D341Med (cell line): ENCODE data around the gene LSAMP.

ENCODE experiments used
- DNase-seq: peaks from one replicate; pipeline ENCODE4 v3.0.0; 2012; ENCODE audit warnings: low spot score

LSAMP gene

DNA sequence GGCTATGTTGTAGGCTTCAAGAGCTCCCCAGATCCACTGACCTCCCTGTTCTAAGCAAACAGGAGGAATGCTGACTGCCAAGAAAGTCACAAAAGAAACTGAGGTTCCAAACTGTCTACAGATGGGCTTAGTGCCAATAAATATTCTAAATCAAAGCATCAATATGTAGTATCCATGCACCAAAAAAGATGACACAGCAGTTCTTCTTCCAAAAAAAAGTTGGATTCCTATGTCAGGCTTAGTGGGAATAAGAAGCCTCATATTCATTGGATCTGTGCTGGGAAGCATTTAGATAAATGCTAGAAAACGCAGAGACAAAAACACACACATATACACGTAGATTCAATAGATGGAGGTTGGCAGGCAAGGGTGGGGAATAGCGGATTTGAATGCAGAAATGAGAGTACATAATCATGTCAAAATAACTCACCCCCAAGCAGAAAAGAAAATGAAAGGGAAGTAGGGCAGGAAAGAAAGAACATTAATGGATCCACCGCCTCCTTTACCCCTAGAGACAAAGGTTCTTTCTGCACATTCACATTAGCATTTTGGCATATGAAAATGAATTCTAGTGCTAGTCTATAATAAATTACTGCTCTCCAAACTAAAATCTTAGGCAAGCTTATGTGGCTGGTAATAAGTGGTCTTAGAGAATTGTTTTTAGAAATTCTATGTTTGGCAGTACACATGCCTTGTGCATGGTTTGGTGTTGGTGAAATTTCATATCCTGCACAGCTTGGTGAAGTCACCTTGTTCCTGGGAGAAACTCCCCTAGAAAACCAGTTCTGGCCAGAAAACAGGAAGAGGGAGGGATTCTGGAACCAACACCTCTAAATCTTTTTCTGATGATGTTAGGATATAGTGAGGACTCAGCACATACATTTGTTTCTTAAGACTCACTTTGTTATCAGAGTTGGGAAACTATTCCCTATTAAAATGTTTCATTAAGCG, 283.4 kb downstream of the LSAMP start:
- no peak for DNase-seq

DNA sequence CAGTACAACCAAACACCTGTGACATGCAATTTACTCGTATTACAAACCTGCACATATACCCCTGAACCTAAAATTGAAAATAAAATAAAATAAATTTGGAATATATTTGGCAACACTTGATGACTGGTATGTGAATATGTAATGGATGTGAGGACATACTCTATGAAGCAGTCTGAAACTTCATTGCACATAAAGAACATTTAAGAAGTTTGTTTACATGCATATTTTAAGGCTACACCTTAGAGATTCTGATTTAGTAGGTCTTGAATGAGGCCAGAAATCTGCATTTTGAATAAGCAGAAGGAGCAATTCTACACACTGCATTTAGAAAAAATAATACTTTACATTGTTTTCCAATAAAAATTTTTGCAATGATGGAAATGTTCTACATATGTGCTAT, 284.7 kb downstream of the LSAMP start:
- no peak for DNase-seq

- no peak for DNase-seq
These were observed 289.4 kb downstream of the LSAMP start for GRCh38 chr3:116155841-116156240.

DNA sequence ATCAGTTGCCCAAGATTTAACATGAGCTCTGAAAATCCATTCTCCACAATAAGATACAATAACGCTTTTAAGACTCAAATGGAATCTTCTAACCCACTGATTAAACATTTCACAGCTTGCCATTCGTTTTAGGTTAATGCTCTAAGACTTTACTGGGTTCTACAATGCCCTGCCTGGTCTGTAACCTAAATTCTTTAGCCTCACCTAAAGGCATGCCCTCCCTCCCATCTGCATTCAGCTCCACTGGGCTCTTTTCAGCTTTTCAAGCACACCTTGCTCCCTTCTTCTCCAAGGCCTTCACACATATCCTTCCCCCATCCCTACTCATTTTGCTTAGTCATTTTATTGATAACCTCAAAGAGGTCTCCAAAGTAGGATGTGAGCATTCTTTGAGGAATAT, 290.9 kb downstream of the LSAMP start:
- DNase-seq: no peak

GRCh38 chr3:116153174-116153573, 292.1 kb downstream of the LSAMP start:
- DNase-seq: no peak

DNA sequence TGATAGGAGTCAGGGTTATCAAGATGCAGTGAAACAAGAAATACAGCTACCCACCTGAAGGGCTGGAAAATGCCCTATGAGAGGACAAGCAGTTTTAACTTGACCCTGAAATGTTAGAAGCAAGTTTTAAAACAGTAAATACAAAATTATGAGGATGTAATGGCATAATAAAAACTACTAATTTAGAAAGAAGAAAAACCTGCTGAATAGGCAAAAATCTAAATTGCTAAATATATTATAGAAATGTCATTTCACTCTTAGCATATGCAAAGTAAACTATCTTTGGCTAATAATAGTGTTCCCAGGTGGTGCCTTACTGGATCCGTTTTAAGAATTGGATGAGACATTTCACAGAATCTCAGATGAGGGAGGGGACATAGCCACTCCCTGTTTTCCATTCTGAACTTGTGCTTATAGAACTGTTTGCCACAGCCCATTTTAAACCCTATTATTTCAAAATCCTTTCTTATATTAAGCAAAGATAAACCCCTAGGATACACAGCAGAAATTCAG, 294.6 kb downstream of the LSAMP start:
- DNase-seq: no peak

DNA sequence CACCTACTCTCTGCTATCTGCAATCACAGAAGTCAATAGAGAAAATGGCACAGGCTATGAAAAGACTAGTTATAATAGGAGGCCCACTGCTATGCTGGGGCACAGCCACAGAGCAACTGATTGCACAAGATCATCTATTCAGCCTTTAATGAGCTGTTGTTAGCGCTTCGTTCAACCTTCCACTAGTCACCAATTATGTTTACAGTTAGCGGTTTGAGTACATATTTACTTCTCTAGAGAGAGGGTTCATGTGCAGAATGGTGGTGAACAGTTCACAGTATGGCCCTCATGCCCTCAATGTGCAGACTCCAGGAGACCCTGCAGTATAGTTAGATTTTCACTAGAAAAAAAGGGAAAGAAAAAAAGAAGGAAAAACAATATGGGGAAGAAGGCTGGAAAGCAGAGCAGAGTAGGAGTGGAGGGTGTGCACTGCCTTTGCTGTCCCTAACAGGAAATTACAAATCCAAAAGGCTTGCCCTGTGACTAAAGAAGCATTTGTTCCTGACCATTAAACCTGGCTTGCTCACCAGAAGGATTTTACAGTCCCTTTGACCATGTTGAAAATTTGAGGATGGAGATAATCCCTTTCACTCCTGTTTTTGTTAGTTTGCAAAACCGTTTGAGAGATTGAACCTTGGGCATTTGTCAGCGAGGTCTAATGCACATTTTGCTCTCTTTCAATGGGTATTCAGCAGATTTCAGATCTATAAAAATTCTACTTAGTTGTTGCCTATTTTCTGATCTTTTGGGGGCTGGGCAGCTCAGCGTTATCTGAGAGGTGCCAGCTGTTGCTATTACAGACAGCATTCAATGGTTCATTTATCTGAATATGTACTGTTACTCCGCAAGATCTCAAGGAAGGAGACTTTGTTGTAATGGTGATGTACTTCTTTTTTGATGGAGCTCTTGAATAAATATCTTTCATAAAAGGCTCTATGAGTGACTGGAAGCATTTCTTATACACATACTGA, 296.1 kb downstream of the LSAMP start:
- DNase-seq: no peak

DNA sequence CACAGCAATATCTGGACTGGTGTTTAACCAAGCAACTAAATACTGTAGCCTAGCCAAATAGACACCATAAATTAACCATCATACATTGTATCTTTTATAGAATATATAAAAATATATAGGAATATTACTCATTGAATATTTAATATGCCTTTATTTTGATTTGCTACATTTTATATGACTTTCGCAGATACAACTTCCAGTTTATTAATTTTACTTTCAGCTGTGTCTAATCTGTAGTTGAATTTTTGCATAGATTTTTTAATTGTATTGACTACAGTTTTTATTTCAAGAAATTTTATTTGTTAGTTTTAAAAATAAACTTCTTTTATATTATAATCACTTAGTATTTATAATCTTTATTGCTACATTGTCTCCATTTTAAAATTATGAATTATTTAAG, 299.7 kb downstream of the LSAMP start:
- DNase-seq: no peak

- DNase-seq: no peak
These were observed 303.6 kb downstream of the LSAMP start for GRCh38 chr3:116141724-116142123.

- peak; percentile 31 for DNase-seq
These were observed 305.1 kb downstream of the LSAMP start for GRCh38 chr3:116140100-116140689.

DNA sequence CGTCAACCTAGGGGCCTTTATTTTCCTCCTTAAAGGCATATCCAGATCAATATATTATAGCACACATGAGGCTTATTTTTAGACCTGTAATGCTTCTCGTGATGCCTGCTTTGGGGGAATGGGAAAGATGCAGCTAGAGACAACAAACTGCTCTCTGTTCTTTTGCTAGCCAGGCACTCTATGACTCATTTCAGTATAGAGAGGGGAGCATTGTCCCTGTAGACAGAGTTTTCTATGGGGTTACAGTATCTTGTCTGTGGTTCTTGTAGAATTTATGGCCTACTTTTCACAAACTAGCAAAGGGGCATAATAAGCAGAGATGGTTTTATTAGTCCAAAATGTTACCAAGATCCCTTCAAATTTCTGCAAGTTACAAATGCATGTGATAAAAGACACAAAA, 305.6 kb downstream of the LSAMP start:
- no peak for DNase-seq

- no peak for DNase-seq
These were observed 309.7 kb downstream of the LSAMP start for GRCh38 chr3:116135457-116136085.

GRCh38 chr3:116129187-116129946, 315.9 kb downstream of the LSAMP start:
- no peak for DNase-seq

- DNase-seq: no peak
These were observed 317.8 kb downstream of the LSAMP start for GRCh38 chr3:116127464-116127863.

- no peak for DNase-seq
These were observed 321.1 kb downstream of the LSAMP start for GRCh38 chr3:116124166-116124565.

DNA sequence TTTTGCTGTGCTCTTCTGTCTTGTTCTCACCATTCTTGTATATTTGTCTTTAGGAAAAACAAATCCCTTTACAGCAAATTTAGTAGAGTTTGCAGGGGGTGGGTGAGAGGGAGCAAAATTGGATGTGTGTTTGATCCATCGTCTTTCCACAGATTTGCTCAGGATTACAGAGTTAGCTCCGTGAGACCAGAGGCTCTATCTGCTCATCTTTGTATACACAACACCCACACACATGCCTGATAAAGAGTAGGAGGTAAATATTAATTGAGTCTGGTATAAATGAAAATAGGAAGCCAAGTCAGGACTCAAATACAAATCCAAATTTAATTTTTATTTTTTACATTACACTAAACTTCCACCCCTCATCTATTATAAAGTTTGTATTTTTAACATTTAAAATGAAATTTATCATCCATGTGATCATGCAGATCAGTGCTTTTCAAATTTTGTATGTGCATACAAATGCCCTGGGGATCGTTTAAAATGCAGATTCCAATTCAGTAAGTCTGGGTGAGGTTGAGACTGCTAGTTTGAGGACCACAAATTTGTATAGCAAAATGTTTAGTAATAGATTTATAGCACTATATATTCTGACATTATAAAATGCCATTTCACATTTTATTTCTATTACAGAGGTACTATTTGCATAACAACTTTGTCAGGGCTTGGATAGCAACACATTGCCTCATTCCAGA, 326.7 kb downstream of the LSAMP start:
- DNase-seq: no peak

- DNase-seq: no peak
These were observed 330.7 kb downstream of the LSAMP start for GRCh38 chr3:116114586-116114985.

DNA sequence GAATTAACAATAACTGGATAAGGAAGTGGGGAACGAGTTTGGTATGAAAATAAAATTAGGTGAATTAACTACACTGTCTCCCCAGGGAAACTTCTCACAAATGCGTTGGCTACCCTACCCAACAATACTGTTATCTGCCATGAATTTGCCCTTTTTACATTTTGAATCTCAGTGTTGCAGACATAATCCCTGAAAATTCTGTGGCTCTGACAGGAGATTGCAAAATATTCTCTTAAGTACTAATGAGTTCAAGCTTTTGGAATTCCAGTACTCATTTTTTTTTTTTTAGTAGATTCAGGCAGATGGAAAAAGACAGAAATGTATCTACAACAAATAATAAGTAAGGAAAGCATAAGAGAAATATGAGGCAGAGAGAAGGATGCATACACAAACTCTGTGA, 332.6 kb downstream of the LSAMP start:
- no peak for DNase-seq

DNA sequence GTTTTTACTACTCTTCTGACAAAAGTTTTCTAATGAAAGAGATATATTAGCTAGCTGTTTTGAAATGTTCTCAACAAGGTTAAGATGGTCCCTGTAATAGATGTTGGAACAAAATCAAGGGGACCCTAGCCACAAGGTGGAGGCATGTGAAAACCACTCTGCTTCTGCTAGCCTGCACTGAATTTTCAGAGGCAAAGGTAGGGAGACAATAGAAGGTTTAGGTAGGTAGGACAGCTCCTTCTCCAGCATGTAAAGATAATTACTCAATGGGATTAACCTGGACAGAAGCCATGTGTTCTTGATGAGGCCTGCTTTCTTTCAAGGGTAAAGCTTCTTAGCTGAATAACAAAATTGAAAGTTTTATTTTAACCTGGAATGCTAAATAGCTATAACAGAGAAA, 333.5 kb downstream of the LSAMP start:
- no peak for DNase-seq

DNA sequence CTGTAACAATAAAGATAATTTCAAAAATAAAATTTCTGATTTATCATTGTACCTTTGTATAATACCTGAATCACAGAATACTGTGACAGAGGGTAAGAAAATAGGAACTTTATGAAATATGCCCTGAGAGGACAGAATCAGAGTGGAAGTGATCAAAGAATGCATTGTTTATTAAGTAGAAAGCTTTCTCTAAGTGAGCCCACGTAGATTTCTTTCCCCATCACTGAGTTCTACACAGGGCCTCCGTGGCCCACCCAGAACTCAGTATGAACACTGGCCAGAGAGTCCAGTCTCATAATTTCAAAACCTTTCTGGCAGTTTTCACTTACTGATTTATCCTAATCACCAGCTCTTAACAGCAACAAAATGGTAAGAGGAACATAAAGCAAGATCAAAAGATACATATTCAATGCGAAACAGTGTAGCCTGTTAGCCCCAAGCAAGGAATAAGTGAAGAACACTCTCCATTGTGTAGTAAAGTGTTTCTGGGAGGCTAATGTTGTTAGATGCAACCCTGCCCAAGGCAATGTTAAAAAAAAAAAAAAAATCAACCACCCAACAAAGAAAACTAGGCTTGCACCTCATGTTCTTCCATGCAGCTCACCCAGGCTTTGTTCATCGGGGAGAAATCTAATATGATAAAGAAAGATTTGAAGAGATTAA, 341.3 kb downstream of the LSAMP start:
- DNase-seq: no peak
